ENCODE data around the gene DLG2.
A peak's percentile ranks its signal among the peaks of the same experiment; 100 is the strongest.

Gene DLG2

GRCh38 chr11:84714316-84714780 is 912.8 kb downstream of the DLG2 start:
- H3K9me3 Mint-ChIP-seq = no peaks in the 10 kb centered on the region
- TF ChIP-seq CTCF (IDR thresholded peaks at IDR 0.05; ENCODE audit: unreplicated experiment in 3 of 3) = peak; percentile 44 to 65 (median 53)
- no peaks in the 10 kb centered on the region for H3K4me1 Mint-ChIP-seq
- H3K36me3 Mint-ChIP-seq (ENCODE audit: low read depth) = no peaks in the 10 kb centered on the region
- no peak overlapping the region for H3K27ac Mint-ChIP-seq
- peaks cover 21% of the 10 kb centered on the region for H3K27me3 Mint-ChIP-seq (ENCODE audit: low read depth)
- no peak overlapping the region for H3K4me3 Mint-ChIP-seq

- H3K36me3 Mint-ChIP-seq (ENCODE audit: low read depth) = no peaks in the 10 kb centered on the region
- no peaks in the 10 kb centered on the region for H3K27me3 Mint-ChIP-seq (ENCODE audit: low read depth)
- no peak overlapping the region for H3K4me3 Mint-ChIP-seq
- TF ChIP-seq CTCF (IDR thresholded peaks at IDR 0.05; ENCODE audit: unreplicated experiment in 3 of 3) = no peak
- peak overlapping the region in 2 of 3 experiments; percentile 5 to 55 for H3K27ac Mint-ChIP-seq
- no peaks in the 10 kb centered on the region for H3K9me3 Mint-ChIP-seq
- peaks cover 19% of the 10 kb centered on the region for H3K4me1 Mint-ChIP-seq
Measured at GRCh38 chr11:84691830-84692229, 935.3 kb downstream of the DLG2 start.

GRCh38 chr11:84687433-84687832 is 939.7 kb downstream of the DLG2 start:
- H3K27ac Mint-ChIP-seq = no peak overlapping the region
- no peaks in the 10 kb centered on the region for H3K36me3 Mint-ChIP-seq (ENCODE audit: low read depth)
- H3K4me3 Mint-ChIP-seq = no peak overlapping the region
- no peaks in the 10 kb centered on the region for H3K9me3 Mint-ChIP-seq
- no peaks in the 10 kb centered on the region for H3K27me3 Mint-ChIP-seq (ENCODE audit: low read depth)
- peaks cover 8% of the 10 kb centered on the region for H3K4me1 Mint-ChIP-seq
- TF ChIP-seq CTCF (IDR thresholded peaks at IDR 0.05; ENCODE audit: unreplicated experiment in 3 of 3) = no peak

GRCh38 chr11:84686716-84687115 is 940.4 kb downstream of the DLG2 start:
- Mint-ChIP-seq H3K9me3 (no peaks in the 10 kb centered on the region), H3K4me3 (no peak overlapping the region), H3K36me3 (ENCODE audit: low read depth) (no peaks in the 10 kb centered on the region), H3K27me3 (ENCODE audit: low read depth) (no peaks in the 10 kb centered on the region), H3K27ac (no peak overlapping the region), H3K4me1 (peaks cover 2% of the 10 kb centered on the region)
- no peak for TF ChIP-seq CTCF (IDR thresholded peaks at IDR 0.05; ENCODE audit: unreplicated experiment in 3 of 3)

- TF ChIP-seq CTCF (IDR thresholded peaks at IDR 0.05; ENCODE audit: unreplicated experiment in 3 of 3) = no peak
- no peak overlapping the region for H3K27ac Mint-ChIP-seq
- H3K27me3 Mint-ChIP-seq (ENCODE audit: low read depth) = no peaks in the 10 kb centered on the region
- no peaks in the 10 kb centered on the region for H3K9me3 Mint-ChIP-seq
- H3K4me1 Mint-ChIP-seq = no peaks in the 10 kb centered on the region
- H3K36me3 Mint-ChIP-seq (ENCODE audit: low read depth) = no peaks in the 10 kb centered on the region
- no peak overlapping the region for H3K4me3 Mint-ChIP-seq
Measured at GRCh38 chr11:84685976-84686375, 941.2 kb downstream of the DLG2 start.

GRCh38 chr11:84685149-84685548 is 942.0 kb downstream of the DLG2 start:
- H3K27me3 Mint-ChIP-seq (ENCODE audit: low read depth) = no peaks in the 10 kb centered on the region
- H3K9me3 Mint-ChIP-seq = no peaks in the 10 kb centered on the region
- no peaks in the 10 kb centered on the region for H3K4me1 Mint-ChIP-seq
- H3K4me3 Mint-ChIP-seq = no peak overlapping the region
- no peak overlapping the region for H3K27ac Mint-ChIP-seq
- TF ChIP-seq CTCF (IDR thresholded peaks at IDR 0.05; ENCODE audit: unreplicated experiment in 3 of 3) = no peak
- H3K36me3 Mint-ChIP-seq (ENCODE audit: low read depth) = no peaks in the 10 kb centered on the region

Data from nephron (organoid).